GM12878 (cell line): ENCODE measurements around the gene SGCD.

ENCODE experiments used
- ASH2L ChIP-seq: fragments of 300-600, 200-600 bp; sonication (generic); IDR thresholded peaks from 2 replicates; pipeline ENCODE4 v1.6.1; 2017; ENCODE audit warnings: low read depth, mild to moderate bottlenecking, borderline replicate concordance
- CBX3 ChIP-seq: fragments of 200-600 bp; sonication (generic); IDR thresholded peaks from 2 replicates; pipeline ENCODE4 v1.6.1; 2016; ENCODE audit warnings: low read depth, borderline replicate concordance
- POLR2A ChIP-seq: IDR thresholded peaks from 2 replicates; pipeline ENCODE4 v1.6.1; 2011; ENCODE audit warnings: low read depth, mild to moderate bottlenecking, low read length
- ZBTB40 ChIP-seq: fragments of 450-650 bp; IDR thresholded peaks from 2 replicates; pipeline ENCODE4 v1.6.1; 2016; ENCODE audit warnings: mild to moderate bottlenecking, moderate library complexity, borderline replicate concordance

GRCh38 chr5:156491766-156492165, 164.8 kb downstream of the SGCD start:
- TF ChIP-seq CBX3 (no peak), ZBTB40 (no peak), ASH2L (no peak), POLR2A (no peak)
